GM12878 (cell line): ENCODE measurements around the gene CEP97. TPM values are rescaled to one million over a fixed set of nuclear protein-coding genes. Genes with fewer than 3 reads are reported as not detected.

Experiments
- BCL11A ChIP-seq: IDR thresholded peaks from 2 replicates; pipeline ENCODE4 v1.6.1; 2011; ENCODE audit warnings: low read depth, low read length
- BMI1 ChIP-seq: fragments of 450-650 bp; IDR thresholded peaks from 2 replicates; pipeline ENCODE4 v1.6.1; 2016; ENCODE audit warnings: mild to moderate bottlenecking, moderate library complexity, borderline replicate concordance
- CBX3 ChIP-seq: fragments of 200-600 bp; sonication (generic); IDR thresholded peaks from 2 replicates; pipeline ENCODE4 v1.6.1; 2016; ENCODE audit warnings: low read depth, borderline replicate concordance
- CEBPB ChIP-seq, 2 experiments: fragments of 150-350 bp in 1 of 2; IDR thresholded peaks; 2 replicates each; pipeline ENCODE4 v1.6.1; 2012 to 2014; ENCODE audit warnings: low read depth in 2 of 2, low read length in 2 of 2, borderline replicate concordance in 1 of 2, inconsistent platforms in 1 of 2
- CHD1 ChIP-seq: IDR thresholded peaks from 2 replicates; pipeline ENCODE4 v1.6.1; 2012; ENCODE audit warnings: low read depth, low read length, improper control_type of control experiment
- CHD2 ChIP-seq: IDR thresholded peaks from 2 replicates; pipeline ENCODE4 v1.6.1; 2011; ENCODE audit warnings: low read depth, low read length, improper control_type of control experiment, borderline replicate concordance
- FOXK2 ChIP-seq: fragments of 450-650 bp; IDR thresholded peaks from 2 replicates; pipeline ENCODE4 v1.6.1; 2017; ENCODE audit warnings: mild to moderate bottlenecking, moderate library complexity
- HDGF ChIP-seq: fragments of 450-650 bp; IDR thresholded peaks from 2 replicates; pipeline ENCODE4 v1.6.1; 2016; ENCODE audit warnings: antibody characterized with exemption
- JUNB ChIP-seq: IDR thresholded peaks from 2 replicates; pipeline ENCODE4 v1.6.1; 2016; ENCODE audit warnings: antibody characterized with exemption, mild to moderate bottlenecking
- MYC ChIP-seq: IDR thresholded peaks from 2 replicates; pipeline ENCODE4 v1.6.1; 2011; ENCODE audit warnings: mild to moderate bottlenecking, low read length, moderate library complexity, inconsistent platforms; ENCODE audit not compliant: insufficient read depth, insufficient replicate concordance, insufficient read length, severe bottlenecking
- NFYA ChIP-seq: IDR thresholded peaks from 2 replicates; pipeline ENCODE4 v1.6.1; 2011; ENCODE audit warnings: low read depth, mild to moderate bottlenecking, low read length, improper control_type of control experiment, borderline replicate concordance
- NFYB ChIP-seq: IDR thresholded peaks from 2 replicates; pipeline ENCODE4 v1.6.1; 2011; ENCODE audit warnings: low read depth, mild to moderate bottlenecking, low read length, improper control_type of control experiment, moderate library complexity; ENCODE audit not compliant: insufficient read depth
- NR2F1 ChIP-seq: fragments of 450-650 bp; conservative IDR thresholded peaks from 2 replicates; pipeline ENCODE4 v1.6.1; 2017; ENCODE audit warnings: mild to moderate bottlenecking
- RB1 ChIP-seq: fragments of 450-650 bp; formaldehyde crosslinking; IDR thresholded peaks from 2 replicates; pipeline ENCODE4 v1.6.1; 2017; ENCODE audit warnings: mild to moderate bottlenecking, borderline replicate concordance
- RCOR1 ChIP-seq: conservative IDR thresholded peaks from 2 replicates; pipeline ENCODE4 v1.6.1; 2012; ENCODE audit warnings: low read depth, low read length, improper control_type of control experiment
- SIX5 ChIP-seq: IDR thresholded peaks from 2 replicates; pipeline ENCODE4 v1.6.1; 2011; ENCODE audit warnings: mild to moderate bottlenecking, low read depth, low read length, moderate library complexity; ENCODE audit not compliant: severe bottlenecking
- SREBF1 ChIP-seq: IDR thresholded peaks from 2 replicates; pipeline ENCODE4 v1.6.1; 2012; ENCODE audit warnings: mild to moderate bottlenecking, low read length
- SRF ChIP-seq, 2 experiments: IDR thresholded peaks; 2 replicates each; pipeline ENCODE4 v1.6.1; 2011; ENCODE audit warnings: low read depth in 2 of 2, low read length in 2 of 2, mild to moderate bottlenecking in 1 of 2, moderate library complexity in 1 of 2
- TCF3 ChIP-seq: IDR thresholded peaks from 2 replicates; pipeline ENCODE4 v1.6.1; 2012; ENCODE audit warnings: low read depth, mild to moderate bottlenecking, low read length, borderline replicate concordance; ENCODE audit not compliant: insufficient read depth
- WRNIP1 ChIP-seq: IDR thresholded peaks from 2 replicates; pipeline ENCODE4 v1.6.1; 2011; ENCODE audit warnings: low read depth, low read length, improper control_type of control experiment, borderline replicate concordance
- ZBTB40 ChIP-seq: fragments of 450-650 bp; IDR thresholded peaks from 2 replicates; pipeline ENCODE4 v1.6.1; 2016; ENCODE audit warnings: mild to moderate bottlenecking, moderate library complexity, borderline replicate concordance
- ZNF274 ChIP-seq: IDR thresholded peaks from one replicate; pipeline ENCODE4 v1.8.0; 2011; ENCODE audit not compliant: insufficient read length, insufficient read depth
- ZSCAN29 ChIP-seq: fragments of 450-650 bp; IDR thresholded peaks from 2 replicates; pipeline ENCODE4 v1.6.1; 2017; ENCODE audit warnings: mild to moderate bottlenecking, moderate library complexity
- polyA plus RNA-seq, 11 experiments: library from polyadenylated mRNA; depleted of rRNA in 4 of 11; unstranded in 6 of 11; stranded (reverse) in 5 of 11; fragments of >200 nt; fragmentation: Nextera tagmentation in 4 of 11; fragmentation: Illumina TruSeq in 1 of 11; extraction: Ambion mirVana in 4 of 11; extraction: Trizol in 1 of 11; gene quantifications; 1 replicate in 1 of 11; 2 replicates in 10 of 11; pipeline versions ENCODE4 v1.2.1 to v1.2.3, GENCODE V29; 2011 to 2016; ENCODE audit warnings: inconsistent platforms in 2 of 11, missing spikeins in 2 of 11, low read depth in 1 of 11
- total RNA-seq, 4 experiments: library from RNA; depleted of rRNA in 3 of 4; stranded (reverse); fragments of >200 nt in 3 of 4; fragmentation: Illumina TruSeq in 1 of 4; extraction: Trizol in 1 of 4; gene quantifications; 2 replicates each; pipeline versions ENCODE4 v1.2.1 to v1.2.3, GENCODE V29; 2013 to 2021
- TF ChIP-seq, protein P1 (sequence below): fragments of 450-650 bp; IDR thresholded peaks from 2 replicates; pipeline ENCODE4 v1.6.1; 2016; ENCODE audit warnings: mild to moderate bottlenecking
- TF ChIP-seq, protein P2 (sequence below): fragments of 450-650 bp; conservative IDR thresholded peaks from 2 replicates; pipeline ENCODE4 v1.6.1; 2017; ENCODE audit warnings: mild to moderate bottlenecking, moderate library complexity

Gene CEP97
- total and polyA plus RNA-seq, 10 of the 15 experiments (the other 5 are each of a cell fraction or from before 2014, with no cell fraction given): 1.9 to 13.7 (median 5.8) TPM

DNA sequence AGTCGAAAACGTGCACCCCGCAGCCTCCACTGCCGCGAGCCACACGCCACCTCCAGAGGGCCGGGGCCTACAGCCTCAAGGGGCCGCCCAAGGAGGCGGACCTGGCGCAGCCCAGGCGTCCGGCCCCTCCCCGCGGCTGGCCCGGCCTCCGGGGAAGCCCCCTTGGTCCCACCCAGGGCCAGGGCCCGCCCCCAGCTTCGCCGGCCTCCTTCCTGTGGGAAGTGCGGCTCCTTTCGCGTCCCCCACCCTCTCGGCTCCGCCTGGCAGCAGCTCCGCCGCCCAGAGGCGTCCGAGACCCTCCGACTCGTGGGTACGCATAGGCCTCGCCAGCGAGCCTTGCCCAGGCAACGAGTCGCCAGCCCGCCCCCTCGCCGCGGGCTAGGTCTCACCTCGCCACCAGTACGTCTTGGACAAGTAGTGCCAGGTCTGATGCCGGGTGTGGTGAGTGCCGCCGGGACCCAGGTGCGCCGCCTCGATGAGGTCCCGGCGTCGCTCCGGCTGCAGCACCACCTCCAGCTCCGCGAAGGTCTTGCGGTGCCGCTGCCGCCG lies 48.1 kb upstream of the CEP97 start (continued):
- TF ChIP-seq SIX5 (peak; percentile 27), JUNB (no peak), TCF3 (no peak), ZBTB40 (no peak; the same call in 1 of the 2 replicates), SRF (IDR thresholded peaks at IDR 0.05; ENCODE audit: low read depth in 2 of 2, low read length in 2 of 2) (no peak; a peak in 1 of 4 replicates), ZSCAN29 (no peak), RCOR1 (no peak), RB1 (no peak), BCL11A (no peak), BMI1 (no peak), NFYB (no peak), CEBPB (IDR thresholded peaks at IDR 0.05; ENCODE audit: borderline replicate concordance in 1 of 2, low read depth in 2 of 2, low read length in 2 of 2) (no peak), FOXK2 (no peak), CHD1 (no peak), HDGF (0 out of 2 replicates have a peak, but pooled peaks have one; percentile 53), CHD2 (no peak; the same call in 1 of the 2 replicates), ZNF274 (no peak), CBX3 (no peak), NR2F1 (no peak), MYC (no peak), WRNIP1 (no peak), NFYA (no peak), SREBF1 (no peak)
- TF ChIP-seq, protein P1, sequence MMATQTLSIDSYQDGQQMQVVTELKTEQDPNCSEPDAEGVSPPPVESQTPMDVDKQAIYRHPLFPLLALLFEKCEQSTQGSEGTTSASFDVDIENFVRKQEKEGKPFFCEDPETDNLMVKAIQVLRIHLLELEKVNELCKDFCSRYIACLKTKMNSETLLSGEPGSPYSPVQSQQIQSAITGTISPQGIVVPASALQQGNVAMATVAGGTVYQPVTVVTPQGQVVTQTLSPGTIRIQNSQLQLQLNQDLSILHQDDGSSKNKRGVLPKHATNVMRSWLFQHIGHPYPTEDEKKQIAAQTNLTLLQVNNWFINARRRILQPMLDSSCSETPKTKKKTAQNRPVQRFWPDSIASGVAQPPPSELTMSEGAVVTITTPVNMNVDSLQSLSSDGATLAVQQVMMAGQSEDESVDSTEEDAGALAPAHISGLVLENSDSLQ: no peak
- TF ChIP-seq, protein P2, sequence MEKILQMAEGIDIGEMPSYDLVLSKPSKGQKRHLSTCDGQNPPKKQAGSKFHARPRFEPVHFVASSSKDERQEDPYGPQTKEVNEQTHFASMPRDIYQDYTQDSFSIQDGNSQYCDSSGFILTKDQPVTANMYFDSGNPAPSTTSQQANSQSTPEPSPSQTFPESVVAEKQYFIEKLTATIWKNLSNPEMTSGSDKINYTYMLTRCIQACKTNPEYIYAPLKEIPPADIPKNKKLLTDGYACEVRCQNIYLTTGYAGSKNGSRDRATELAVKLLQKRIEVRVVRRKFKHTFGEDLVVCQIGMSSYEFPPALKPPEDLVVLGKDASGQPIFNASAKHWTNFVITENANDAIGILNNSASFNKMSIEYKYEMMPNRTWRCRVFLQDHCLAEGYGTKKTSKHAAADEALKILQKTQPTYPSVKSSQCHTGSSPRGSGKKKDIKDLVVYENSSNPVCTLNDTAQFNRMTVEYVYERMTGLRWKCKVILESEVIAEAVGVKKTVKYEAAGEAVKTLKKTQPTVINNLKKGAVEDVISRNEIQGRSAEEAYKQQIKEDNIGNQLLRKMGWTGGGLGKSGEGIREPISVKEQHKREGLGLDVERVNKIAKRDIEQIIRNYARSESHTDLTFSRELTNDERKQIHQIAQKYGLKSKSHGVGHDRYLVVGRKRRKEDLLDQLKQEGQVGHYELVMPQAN: peak; percentile 53
